GM10266 (cell line): Measurements from ENCODE around the gene PAPPA2.
"Not testable (repeated sequence)": the region's sequence is repeated elsewhere in the genome, so short reads cannot be mapped to it uniquely, and the experiment has no call there.

Source experiments
- DNase-seq: peaks from one replicate; pipeline ENCODE4 v3.0.0; 2012; ENCODE audit errors: extremely low spot score
- TF ChIP-seq, protein P1 (sequence below): IDR thresholded peaks from 2 replicates; pipeline ENCODE4 v1.5.1; 2012; ENCODE audit warnings: mild to moderate bottlenecking, low read depth; ENCODE audit not compliant: control insufficient read depth, insufficient read depth; ENCODE audit errors: missing control alignments

Gene PAPPA2

DNA sequence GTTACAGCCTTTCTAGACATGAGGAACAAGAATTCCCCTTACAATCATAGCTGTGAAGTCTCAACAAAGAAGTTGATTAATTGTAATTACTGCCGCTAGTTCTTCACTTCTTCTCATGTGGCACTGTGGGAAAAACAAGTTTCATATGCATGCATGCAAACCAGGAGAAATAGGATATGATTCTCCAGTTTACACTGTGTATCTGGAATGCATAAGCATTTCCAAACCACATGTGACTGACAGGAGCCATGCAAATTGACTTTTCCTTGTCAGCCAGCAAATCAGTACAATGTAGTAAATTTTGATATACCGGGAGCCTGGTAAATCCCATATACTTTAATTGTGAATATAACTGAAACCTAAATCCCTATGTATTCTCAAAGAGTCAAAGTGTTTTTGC, 279.3 kb downstream of the PAPPA2 start:
- TF ChIP-seq, protein P1, sequence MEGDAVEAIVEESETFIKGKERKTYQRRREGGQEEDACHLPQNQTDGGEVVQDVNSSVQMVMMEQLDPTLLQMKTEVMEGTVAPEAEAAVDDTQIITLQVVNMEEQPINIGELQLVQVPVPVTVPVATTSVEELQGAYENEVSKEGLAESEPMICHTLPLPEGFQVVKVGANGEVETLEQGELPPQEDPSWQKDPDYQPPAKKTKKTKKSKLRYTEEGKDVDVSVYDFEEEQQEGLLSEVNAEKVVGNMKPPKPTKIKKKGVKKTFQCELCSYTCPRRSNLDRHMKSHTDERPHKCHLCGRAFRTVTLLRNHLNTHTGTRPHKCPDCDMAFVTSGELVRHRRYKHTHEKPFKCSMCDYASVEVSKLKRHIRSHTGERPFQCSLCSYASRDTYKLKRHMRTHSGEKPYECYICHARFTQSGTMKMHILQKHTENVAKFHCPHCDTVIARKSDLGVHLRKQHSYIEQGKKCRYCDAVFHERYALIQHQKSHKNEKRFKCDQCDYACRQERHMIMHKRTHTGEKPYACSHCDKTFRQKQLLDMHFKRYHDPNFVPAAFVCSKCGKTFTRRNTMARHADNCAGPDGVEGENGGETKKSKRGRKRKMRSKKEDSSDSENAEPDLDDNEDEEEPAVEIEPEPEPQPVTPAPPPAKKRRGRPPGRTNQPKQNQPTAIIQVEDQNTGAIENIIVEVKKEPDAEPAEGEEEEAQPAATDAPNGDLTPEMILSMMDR = no peak
- DNase-seq = no peak

DNA sequence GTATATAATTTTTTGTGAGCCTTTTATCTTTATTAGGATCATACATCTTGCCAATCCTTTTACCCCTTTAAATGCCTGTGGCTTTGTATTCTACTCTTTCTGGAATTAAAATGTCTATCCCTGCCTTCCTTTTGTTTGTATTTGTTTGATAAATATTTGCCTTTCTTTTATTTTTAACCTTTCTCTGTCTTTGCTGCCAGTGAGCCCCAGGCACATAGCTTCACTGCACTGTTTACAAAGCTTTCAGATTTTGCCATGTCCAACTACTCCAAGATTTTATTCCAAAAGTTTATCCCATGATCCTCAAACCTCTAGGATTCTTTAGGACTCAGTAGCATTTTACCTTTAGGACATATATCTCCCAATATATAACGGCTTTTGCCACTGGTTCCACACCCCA, 281.2 kb downstream of the PAPPA2 start:
- TF ChIP-seq, protein P1 = no peak
- no peak for DNase-seq

DNA sequence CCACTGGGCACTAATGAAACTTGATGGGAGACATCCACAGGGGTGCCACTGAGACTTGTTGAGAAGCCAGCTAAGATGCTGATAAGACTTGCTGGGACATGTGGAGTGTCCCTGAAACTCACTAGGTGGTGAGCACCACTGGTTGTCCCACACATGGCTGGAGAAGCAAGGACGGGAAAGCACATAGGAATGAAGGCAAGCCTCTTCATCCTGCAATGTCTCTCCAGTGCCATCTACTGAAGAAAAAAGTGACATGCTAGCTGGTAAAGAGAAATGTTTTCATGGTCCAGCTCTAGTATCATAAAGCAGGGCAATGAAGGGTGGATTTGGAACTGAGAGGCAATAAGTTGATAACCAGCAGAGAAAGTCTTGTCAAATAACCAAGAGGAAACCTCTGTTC, 283.0 kb downstream of the PAPPA2 start:
- DNase-seq = no peak
- TF ChIP-seq, protein P1 = no peak

DNA sequence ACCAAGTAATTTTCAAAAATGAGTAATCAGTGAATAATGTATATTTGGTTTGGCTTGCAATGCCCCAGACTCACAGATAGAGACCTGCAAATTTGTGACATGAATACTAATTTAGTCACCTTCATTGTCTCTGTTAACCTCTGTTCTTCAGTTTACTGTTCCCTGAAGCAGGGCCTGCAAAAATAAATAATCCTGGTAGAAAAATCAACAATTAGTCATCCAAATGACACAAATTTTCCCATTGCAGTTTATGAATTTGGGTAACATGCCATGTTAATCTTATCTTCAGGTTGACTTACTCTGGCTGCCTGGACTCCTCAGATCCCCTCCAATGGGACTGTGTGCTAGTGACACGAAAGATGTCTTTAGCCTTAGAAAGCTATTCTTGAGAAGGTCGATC, 289.5 kb downstream of the PAPPA2 start:
- no peak for DNase-seq
- TF ChIP-seq, protein P1 = no peak

DNA sequence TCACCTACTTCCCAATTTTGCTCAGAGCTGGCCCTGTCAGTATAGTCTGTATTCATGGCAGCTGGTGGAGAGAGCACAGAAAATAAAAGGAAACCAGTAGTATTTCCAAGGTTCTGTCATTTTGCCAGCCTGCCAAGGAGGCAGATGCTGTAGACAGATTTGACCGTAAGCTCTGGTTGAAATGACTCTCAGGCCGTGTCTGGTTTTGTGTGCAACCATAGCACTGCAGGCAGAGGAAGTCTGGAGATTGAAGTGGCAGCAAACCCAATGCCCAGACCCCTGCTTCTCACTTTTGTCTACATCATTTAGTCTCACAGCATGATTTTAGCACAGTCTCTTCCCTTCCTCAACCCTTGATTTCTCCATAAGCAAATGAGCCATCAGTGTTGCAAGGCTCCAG, 291.7 kb downstream of the PAPPA2 start:
- DNase-seq = no peak
- TF ChIP-seq, protein P1 = no peak

DNA sequence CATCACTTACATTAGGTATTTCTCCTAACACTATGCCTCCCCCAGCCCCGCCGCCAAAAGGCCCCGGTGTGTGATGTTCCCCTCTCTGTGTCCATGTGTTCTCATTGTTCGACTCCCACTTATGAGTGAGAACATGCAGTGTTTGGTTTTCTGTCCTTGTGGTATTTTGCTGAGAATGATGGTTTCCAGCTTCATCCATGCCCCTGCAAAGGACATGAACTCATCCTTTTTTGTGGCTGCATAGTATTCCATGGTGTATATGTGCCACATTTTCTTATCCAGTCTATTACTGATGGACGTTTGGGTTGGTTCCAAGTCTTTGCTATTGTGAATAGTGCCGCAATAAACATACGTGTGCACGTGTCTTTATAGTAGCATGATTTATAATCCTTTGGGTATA, 293.8 kb downstream of the PAPPA2 start:
- not testable (repeated sequence) for DNase-seq

DNA sequence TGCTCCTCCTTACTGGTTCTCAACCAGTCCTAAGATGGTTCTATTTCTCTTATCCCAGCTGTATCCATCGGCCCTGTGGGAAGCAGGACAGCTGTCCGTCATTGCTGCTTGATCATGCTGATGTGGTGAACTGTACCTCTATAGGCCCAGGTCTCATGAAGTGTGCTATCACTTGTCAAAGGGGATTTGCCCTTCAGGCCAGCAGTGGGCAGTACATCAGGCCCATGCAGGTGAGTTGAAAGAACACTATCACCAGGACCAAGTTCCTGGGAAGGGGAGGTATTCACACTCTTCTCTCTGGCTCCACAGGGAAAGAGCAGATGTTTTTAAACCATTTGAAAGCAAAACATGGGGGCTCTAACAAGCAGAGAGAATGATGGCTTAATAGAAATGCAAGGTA, 302.6 kb downstream of the PAPPA2 start:
- no peak for DNase-seq
- TF ChIP-seq, protein P1 = no peak

DNA sequence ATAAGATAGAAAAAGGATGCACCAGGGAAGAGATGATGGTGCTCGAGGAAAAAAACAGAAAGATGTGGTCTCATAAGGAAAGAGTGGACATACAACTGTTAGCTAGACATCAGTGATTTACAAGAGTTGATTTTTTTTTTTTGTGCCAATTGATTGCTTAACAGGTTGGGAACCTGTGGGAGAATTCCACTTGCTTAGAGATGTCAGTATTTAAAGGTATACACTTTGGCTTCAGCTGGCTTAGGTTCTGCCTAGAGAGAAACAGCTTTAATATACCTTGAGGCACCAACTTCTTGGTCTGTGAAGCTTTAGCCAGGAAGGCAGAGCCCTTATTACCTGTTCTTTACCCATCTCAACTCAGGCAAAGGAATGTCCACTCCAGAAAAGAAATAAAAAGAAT, 303.8 kb downstream of the PAPPA2 start:
- no peak for DNase-seq
- TF ChIP-seq, protein P1 = no peak
